Measurements from ENCODE around the gene DIP2C. TPM values are rescaled to one million over a fixed set of nuclear protein-coding genes. Genes with fewer than 3 reads are reported as not detected.
A peak's percentile ranks its signal among the peaks of the same experiment; 100 is the strongest.
"Not testable (repeated sequence)": the region's sequence is repeated elsewhere in the genome, so short reads cannot be mapped to it uniquely, and the experiment has no call there.

The DIP2C gene
- polyA plus RNA-seq, 3 donors = 19.1 to 24.8 (median 23.2) TPM

- DNase-seq = no peak
These were observed 354.2 kb downstream of the DIP2C start for GRCh38 chr10:335151-335800.

- no peak for DNase-seq
These were observed 358.3 kb downstream of the DIP2C start for GRCh38 chr10:331186-331585.

GRCh38 chr10:329361-330099 lies 359.9 kb downstream of the DIP2C start:
- DNase-seq = no peak

GRCh38 chr10:327889-328852 lies 361.3 kb downstream of the DIP2C start:
- no peak for DNase-seq

- no peak for DNase-seq
These were observed 362.4 kb downstream of the DIP2C start for GRCh38 chr10:326894-327635.

- DNase-seq = no peak
These were observed 363.1 kb downstream of the DIP2C start for GRCh38 chr10:326350-326749.

- DNase-seq = no peak
These were observed 364.2 kb downstream of the DIP2C start for GRCh38 chr10:325282-325681.

GRCh38 chr10:324593-324992 lies 364.9 kb downstream of the DIP2C start:
- no peak for DNase-seq

- no peak for DNase-seq
These were observed 365.7 kb downstream of the DIP2C start for GRCh38 chr10:323651-324293.

GRCh38 chr10:323046-323445 lies 366.4 kb downstream of the DIP2C start:
- DNase-seq = not testable (repeated sequence)

GRCh38 chr10:320771-321170 lies 368.7 kb downstream of the DIP2C start:
- no peak for DNase-seq

GRCh38 chr10:317926-318325 lies 371.5 kb downstream of the DIP2C start:
- DNase-seq = no peak

- peak; percentile 69 for DNase-seq
These were observed 372.1 kb downstream of the DIP2C start for GRCh38 chr10:317271-317769.

GRCh38 chr10:316390-316789 lies 373.1 kb downstream of the DIP2C start:
- DNase-seq = no peak

- no peak for DNase-seq
These were observed 374.6 kb downstream of the DIP2C start for GRCh38 chr10:314871-315270.

GRCh38 chr10:314381-314780 lies 375.1 kb downstream of the DIP2C start:
- no peak for DNase-seq

GRCh38 chr10:311901-312665 lies 377.4 kb downstream of the DIP2C start:
- no peak for DNase-seq

GRCh38 chr10:310976-311639 lies 378.4 kb downstream of the DIP2C start:
- DNase-seq = no peak

GRCh38 chr10:310371-310770 lies 379.1 kb downstream of the DIP2C start:
- DNase-seq = no peak
